HG02623 (cell line): ENCODE data around the gene SMURF1.

Experiments
- ATAC-seq: cut with Tn5 transposase; IDR thresholded peaks from one replicate; pipeline ENCODE4 v1.9.1; 2021; ENCODE audit warnings: moderate library complexity; ENCODE audit not compliant: unreplicated experiment

SMURF1 gene

GRCh38 chr7:99098824-99099498, 44.9 kb downstream of the SMURF1 start:
- ATAC-seq = no peak

- no peak for ATAC-seq
Observed at GRCh38 chr7:99098286-99098823, 45.6 kb downstream of the SMURF1 start.

GRCh38 chr7:99097730-99098129, 46.2 kb downstream of the SMURF1 start:
- no peak for ATAC-seq

GRCh38 chr7:99096124-99096887, 47.6 kb downstream of the SMURF1 start:
- no peak for ATAC-seq

- no peak for ATAC-seq
Observed at GRCh38 chr7:99095698-99096097, 48.2 kb downstream of the SMURF1 start.

GRCh38 chr7:99094401-99094800, 49.5 kb downstream of the SMURF1 start:
- ATAC-seq = no peak

GRCh38 chr7:99092064-99092720, 51.7 kb downstream of the SMURF1 start:
- ATAC-seq = no peak

GRCh38 chr7:99090771-99091542, 53.0 kb downstream of the SMURF1 start:
- no peak for ATAC-seq

- ATAC-seq = no peak
Observed at GRCh38 chr7:99089914-99090629, 53.8 kb downstream of the SMURF1 start.

GRCh38 chr7:99086944-99087343, 57.0 kb downstream of the SMURF1 start:
- ATAC-seq = no peak

GRCh38 chr7:99086532-99086931, 57.4 kb downstream of the SMURF1 start:
- ATAC-seq = no peak

GRCh38 chr7:99083733-99084132, 60.2 kb downstream of the SMURF1 start:
- no peak for ATAC-seq

- no peak for ATAC-seq
Observed at GRCh38 chr7:99083068-99083651, 60.7 kb downstream of the SMURF1 start.

GRCh38 chr7:99080679-99081078, 63.2 kb downstream of the SMURF1 start:
- no peak for ATAC-seq

- no peak for ATAC-seq
Observed at GRCh38 chr7:99079104-99079503, 64.8 kb downstream of the SMURF1 start.

GRCh38 chr7:99078416-99078815, 65.5 kb downstream of the SMURF1 start:
- no peak for ATAC-seq

GRCh38 chr7:99076615-99077014, 67.3 kb downstream of the SMURF1 start:
- no peak for ATAC-seq

GRCh38 chr7:99073839-99074446, 70.0 kb downstream of the SMURF1 start:
- ATAC-seq = no peak

- no peak for ATAC-seq
Observed at GRCh38 chr7:99072126-99072525, 71.8 kb downstream of the SMURF1 start.

- ATAC-seq = no peak
Observed at GRCh38 chr7:99070361-99070760, 73.5 kb downstream of the SMURF1 start.
